ENCODE measurements around the gene GHRH.

GHRH gene

DNA sequence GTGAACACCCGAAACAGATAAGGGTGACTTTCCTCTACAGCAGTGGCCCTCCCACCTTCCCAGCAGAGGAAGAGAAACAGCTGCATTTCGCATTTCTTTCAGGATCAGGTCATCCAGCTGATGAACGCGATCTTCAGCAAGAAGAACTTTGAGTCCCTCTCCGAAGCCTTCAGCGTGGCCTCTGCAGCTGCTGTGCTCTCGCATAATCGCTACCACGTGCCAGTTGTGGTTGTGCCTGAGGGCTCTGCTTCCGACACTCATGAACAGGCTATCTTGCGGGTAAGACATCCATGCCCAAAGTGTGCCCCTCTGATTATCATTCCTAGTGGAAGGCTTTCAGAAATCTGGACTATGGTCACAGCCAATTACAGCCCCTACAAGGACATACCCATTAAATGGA, 54.4 kb downstream of the GHRH start:
- TF ChIP-seq CTCF (IDR thresholded peaks at IDR 0.05; ENCODE audit: low read depth, low read length): no peak
- H3K4me3 ChIP-seq (replicated peaks in 1 of 2; ENCODE audit: low read depth in 2 of 2, low read length in 2 of 2): no peak overlapping the region
- no peak for DNase-seq (ENCODE audit: low read depth in 2 of 2)

GRCh38 chr20:37205794-37206193, 55.8 kb downstream of the GHRH start:
- no peak overlapping the region for H3K4me3 ChIP-seq (replicated peaks in 1 of 2; ENCODE audit: low read depth in 2 of 2, low read length in 2 of 2)
- no peak for TF ChIP-seq CTCF (IDR thresholded peaks at IDR 0.05; ENCODE audit: low read depth, low read length)
- DNase-seq (ENCODE audit: low read depth in 2 of 2): no peak

GRCh38 chr20:37205130-37205529, 56.5 kb downstream of the GHRH start:
- H3K4me3 ChIP-seq (replicated peaks in 1 of 2; ENCODE audit: low read depth in 2 of 2, low read length in 2 of 2): no peak overlapping the region
- no peak for DNase-seq (ENCODE audit: low read depth in 2 of 2)
- TF ChIP-seq CTCF (IDR thresholded peaks at IDR 0.05; ENCODE audit: low read depth, low read length): no peak

DNA sequence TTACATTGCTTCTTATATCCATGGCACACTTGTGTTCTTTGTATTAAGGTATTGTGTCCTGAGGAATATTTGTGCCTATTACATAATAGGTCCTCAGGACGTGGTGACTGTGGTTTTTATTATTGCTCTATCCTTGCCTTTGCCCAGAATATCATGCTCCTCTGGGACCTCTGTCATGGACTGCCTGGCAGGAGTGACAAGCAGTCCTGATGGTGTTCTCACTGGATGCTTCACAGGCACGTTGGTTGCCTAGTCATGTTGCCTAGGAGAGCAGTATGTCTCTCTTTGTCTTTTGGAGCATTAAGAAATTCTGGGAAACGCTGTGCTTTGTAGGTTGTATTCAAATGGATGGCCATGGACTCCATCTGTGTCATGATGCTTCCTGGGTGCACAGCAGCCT, 57.6 kb downstream of the GHRH start:
- no peak overlapping the region for H3K4me3 ChIP-seq (replicated peaks in 1 of 2; ENCODE audit: low read depth in 2 of 2, low read length in 2 of 2)
- TF ChIP-seq CTCF (IDR thresholded peaks at IDR 0.05; ENCODE audit: low read depth, low read length): no peak
- no peak for DNase-seq (ENCODE audit: low read depth in 2 of 2)

DNA sequence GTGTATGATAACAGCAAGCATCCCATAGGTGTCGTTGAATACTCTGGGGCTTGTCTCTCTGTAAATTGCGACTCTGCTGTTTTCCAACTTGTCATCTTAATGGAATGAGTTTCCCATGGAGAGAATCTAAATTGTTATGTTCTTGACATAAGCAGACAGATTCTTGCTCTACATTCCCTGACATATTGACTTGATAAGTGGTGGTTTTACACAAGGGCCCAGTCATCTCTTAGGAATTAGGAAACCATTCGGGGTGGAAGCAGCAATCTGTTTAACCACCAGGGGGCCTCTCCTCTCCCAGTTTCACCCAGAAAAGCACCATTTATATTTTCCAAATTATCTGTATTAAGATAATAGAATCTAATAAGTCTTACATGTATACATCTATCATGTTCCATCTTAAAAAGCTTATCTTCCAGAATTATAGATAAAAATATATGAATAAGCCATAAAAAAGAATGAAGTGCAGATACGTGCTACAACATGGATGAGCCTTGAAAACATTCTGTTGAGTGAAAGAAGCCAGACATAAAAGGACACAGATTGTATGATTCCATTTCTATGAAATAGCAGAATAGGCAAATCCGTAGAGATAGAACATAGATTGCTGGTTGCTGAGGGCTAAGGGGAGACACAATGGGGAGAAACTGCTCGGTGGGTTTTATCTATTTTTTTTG, 59.2 kb downstream of the GHRH start:
- TF ChIP-seq CTCF (IDR thresholded peaks at IDR 0.05; ENCODE audit: low read depth, low read length): peak; percentile 89
- H3K4me3 ChIP-seq (replicated peaks in 1 of 2; ENCODE audit: low read depth in 2 of 2, low read length in 2 of 2): no peak overlapping the region
- peak; percentile 96 for DNase-seq (ENCODE audit: low read depth in 2 of 2)

DNA sequence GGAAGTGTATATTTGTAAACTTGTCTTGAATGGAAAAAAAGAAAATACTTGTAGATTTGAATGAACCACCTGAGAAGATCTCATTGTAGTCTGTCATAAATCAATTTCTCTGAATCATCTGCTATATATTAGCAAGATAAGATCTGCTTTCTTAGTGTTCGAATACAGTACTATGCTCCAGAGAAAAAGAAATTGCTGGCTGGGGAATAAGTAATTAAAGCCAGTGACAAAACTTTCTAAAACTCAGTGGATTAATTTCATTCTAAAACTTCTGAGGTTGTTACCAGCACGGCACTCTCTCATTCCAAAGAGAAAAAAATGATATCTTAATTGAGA, 59.8 kb downstream of the GHRH start:
- no peak for TF ChIP-seq CTCF (IDR thresholded peaks at IDR 0.05; ENCODE audit: low read depth, low read length)
- no peak for DNase-seq (ENCODE audit: low read depth in 2 of 2)
- H3K4me3 ChIP-seq (replicated peaks in 1 of 2; ENCODE audit: low read depth in 2 of 2, low read length in 2 of 2): no peak overlapping the region

All from cardiac fibroblast (primary cell).